K562 (cell line): ENCODE data around the gene LMO4. TPM values are rescaled to one million over a fixed set of nuclear protein-coding genes. Genes with fewer than 3 reads are reported as not detected.

ENCODE experiments used
- CBX2 ChIP-seq: fragments of 200-600 bp; sonication (generic); IDR thresholded peaks from one replicate; pipeline ENCODE4 v1.6.1; 2012; ENCODE audit warnings: mild to moderate bottlenecking, low read length, inconsistent platforms; ENCODE audit not compliant: insufficient read depth, poor library complexity, severe bottlenecking
- EP300 ChIP-seq: IDR thresholded peaks from 2 replicates; pipeline ENCODE4 v1.6.1; 2012; ENCODE audit warnings: low read length, improper control_type of control experiment
- ETV1 ChIP-seq: fragments of 450-650 bp; conservative IDR thresholded peaks from 2 replicates; pipeline ENCODE4 v1.6.1; 2016; ENCODE audit warnings: missing genetic modification characterization, control low read depth, low read depth, missing compliant biosample characterization
- ETV5 ChIP-seq: sonication (generic); formaldehyde crosslinking; IDR thresholded peaks from 2 replicates; pipeline ENCODE4 v1.4.0; 2020; ENCODE audit warnings: low read depth, mild to moderate bottlenecking, missing genetic modification reagents
- GABPB1 ChIP-seq: sonication (generic); formaldehyde crosslinking; IDR thresholded peaks from 2 replicates; pipeline ENCODE4 v1.8.0; 2022; ENCODE audit warnings: mild to moderate bottlenecking, missing genetic modification reagents
- HEY1 ChIP-seq: fragments of 250-450 bp; sonication (Bioruptor Pico); IDR thresholded peaks from 2 replicates; pipeline ENCODE4 v1.5.0; 2020; ENCODE audit warnings: mild to moderate bottlenecking, moderate library complexity, borderline replicate concordance
- HOXB6 ChIP-seq: fragments of 250-450 bp; sonication (Bioruptor Pico); IDR thresholded peaks from 2 replicates; pipeline ENCODE4 v1.5.1; 2022; ENCODE audit warnings: mild to moderate bottlenecking, borderline replicate concordance
- HSF4 ChIP-seq: fragments of 250-450 bp; sonication (Bioruptor Pico); IDR thresholded peaks from 2 replicates; pipeline ENCODE4 v2.1.2; 2022; ENCODE audit warnings: mild to moderate bottlenecking, moderate library complexity, borderline replicate concordance
- IRF1 ChIP-seq: sonication (generic); formaldehyde crosslinking; IDR thresholded peaks from 2 replicates; pipeline ENCODE4 v1.8.0; 2022; ENCODE audit warnings: missing genetic modification reagents, mild to moderate bottlenecking, borderline replicate concordance
- JUND ChIP-seq, 2 experiments: IDR thresholded peaks; 2 replicates in 1 of 2; 3 replicates in 1 of 2; pipeline ENCODE4 v1.6.1; 2011; ENCODE audit warnings: borderline replicate concordance in 2 of 2, low read depth in 2 of 2, low read length in 2 of 2, improper control_type of control experiment in 1 of 2, missing biosample characterization in 1 of 2, missing genetic modification characterization in 1 of 2, missing genetic modification reagents in 1 of 2
- MAX ChIP-seq: sonication (generic); formaldehyde crosslinking; IDR thresholded peaks from 2 replicates; pipeline ENCODE4 v1.9.0; 2022; ENCODE audit warnings: mild to moderate bottlenecking, missing genetic modification reagents
- NCOA4 ChIP-seq: fragments of 450-650 bp; IDR thresholded peaks from 2 replicates; pipeline ENCODE4 v1.6.1; 2018; ENCODE audit warnings: mild to moderate bottlenecking; ENCODE audit not compliant: partially characterized antibody
- PREB ChIP-seq: sonication (generic); formaldehyde crosslinking; IDR thresholded peaks from 2 replicates; pipeline ENCODE4 v1.8.1; 2023; ENCODE audit warnings: mild to moderate bottlenecking, missing genetic modification reagents
- TBP ChIP-seq: optimal IDR thresholded peaks from 2 replicates; pipeline ENCODE3; 2011; ENCODE audit warnings: low read depth, low read length, improper control_type of control experiment
- ZBED1 ChIP-seq: IDR thresholded peaks from 2 replicates; pipeline ENCODE4 v1.6.1; 2014
- ZFX ChIP-seq: sonication (generic); formaldehyde crosslinking; IDR thresholded peaks from 2 replicates; pipeline ENCODE4 v1.8.0; 2022; ENCODE audit warnings: mild to moderate bottlenecking, missing genetic modification reagents, moderate library complexity
- ZNF165 ChIP-seq: fragments of 250-450 bp; sonication (Bioruptor Pico); IDR thresholded peaks from 2 replicates; pipeline ENCODE4 v1.4.0; 2020; ENCODE audit warnings: borderline replicate concordance
- ZNF174 ChIP-seq: fragments of 250-450 bp; sonication (Bioruptor Pico); IDR thresholded peaks from 2 replicates; pipeline ENCODE4 v1.4.0; 2020; ENCODE audit warnings: mild to moderate bottlenecking
- ZNF184 ChIP-seq: sonication (generic); formaldehyde crosslinking; IDR thresholded peaks from 2 replicates; pipeline ENCODE4 v1.5.0; 2020; ENCODE audit warnings: missing genetic modification reagents
- ZNF23 ChIP-seq: fragments of 250-450 bp; sonication (Bioruptor Pico); IDR thresholded peaks from 2 replicates; pipeline ENCODE4 v1.4.0; 2020; ENCODE audit warnings: mild to moderate bottlenecking
- ZNF263 ChIP-seq: sonication (generic); formaldehyde crosslinking; IDR thresholded peaks from 2 replicates; pipeline ENCODE4 v1.8.0; 2022; ENCODE audit warnings: mild to moderate bottlenecking, missing genetic modification reagents, borderline replicate concordance
- ZNF518B ChIP-seq: fragments of 250-450 bp; sonication (Bioruptor Pico); IDR thresholded peaks from 2 replicates; pipeline ENCODE4 v1.5.0; 2021; ENCODE audit warnings: mild to moderate bottlenecking, moderate library complexity
- polyA plus RNA-seq, 8 experiments: library from polyadenylated mRNA; depleted of rRNA in 4 of 8; stranded (reverse) in 5 of 8; unstranded in 3 of 8; fragments of >200 nt; fragmentation: Nextera tagmentation in 2 of 8; fragmentation: Illumina TruSeq in 1 of 8; extraction: Ambion mirVana in 2 of 8; extraction: Trizol in 1 of 8; gene quantifications; 2 replicates each; pipeline versions ENCODE4 v1.2.1 to v1.2.3, GENCODE V29; 2011 to 2014; ENCODE audit warnings: inconsistent platforms in 1 of 8, missing spikeins in 1 of 8
- total RNA-seq, 7 experiments: library from RNA; depleted of rRNA in 6 of 7; stranded (reverse); fragments of >200 nt in 6 of 7; fragmentation: Illumina TruSeq in 2 of 7; extraction: Trizol in 2 of 7; gene quantifications; 2 replicates each; pipeline versions ENCODE4 v1.2.1 to v1.2.3, GENCODE V29; 2011 to 2021; ENCODE audit warnings: low replicate concordance in 1 of 7

The LMO4 gene
- total and polyA plus RNA-seq, 9 of the 15 experiments (the other 6 are each of a cell fraction or from before 2014, with no cell fraction given), result 3.1 to 35.3 (median 22.4) TPM

- TF ChIP-seq ZNF518B (CRISPR knock-in tag) (no peak), ZBED1 (no peak), HSF4 (CRISPR knock-in tag) (no peak), PREB (CRISPR knock-in tag) (no peak), ZNF263 (CRISPR knock-in tag) (no peak), CBX2 (no peak), HOXB6 (CRISPR knock-in tag) (no peak), EP300 (no peak), ZNF174 (CRISPR knock-in tag) (no peak), NCOA4 (no peak), IRF1 (CRISPR knock-in tag) (no peak), HEY1 (no peak), GABPB1 (0 out of 2 replicates have a peak, but pooled peaks have one; percentile 10), ZNF165 (CRISPR knock-in tag) (no peak), TBP (no peak), JUND (IDR thresholded peaks at IDR 0.05; ENCODE audit: borderline replicate concordance, low read depth, low read length) (no peak), JUND (tag; IDR thresholded peaks at IDR 0.05; ENCODE audit: borderline replicate concordance, low read depth, low read length) (no peak), MAX (CRISPR knock-in tag) (no peak), ZFX (CRISPR knock-in tag) (no peak), ZNF23 (CRISPR knock-in tag) (no peak), ZNF184 (no peak), ETV5 (no peak), ETV1 (tag) (no peak)
Measured at GRCh38 chr1:87327376-87328271, 1.1 kb upstream of the LMO4 start (continued).
